NOMO-1 (cell line): Measurements from ENCODE around the gene SH3GL3.

Source experiments
- DNase-seq, 2 experiments: peaks; one replicate each; lab custom pipeline; 2025; ENCODE audit not compliant: unreplicated experiment in 2 of 2; lab: John Stamatoyannopoulos, UW

Gene SH3GL3

DNA sequence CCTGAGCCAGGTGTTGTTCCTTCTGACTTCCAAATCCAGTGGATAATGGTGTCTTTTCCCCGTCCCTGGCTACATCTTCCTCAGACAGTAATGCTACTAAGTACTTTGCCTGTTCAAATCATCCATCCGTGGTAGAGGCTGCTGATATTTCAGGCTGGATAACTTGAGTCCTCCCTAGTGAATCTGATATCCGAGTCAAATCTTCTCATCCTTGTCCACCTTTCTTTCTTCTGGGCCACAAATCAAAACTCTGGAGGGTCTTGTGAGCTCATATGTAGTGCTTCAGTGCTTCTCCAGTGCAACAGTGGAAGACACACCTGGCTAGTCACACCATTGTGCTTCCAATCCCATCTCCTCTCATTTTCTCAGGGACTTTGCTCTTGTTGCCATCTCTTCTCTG is 11.2 kb downstream of the SH3GL3 start:
- DNase-seq: no peak

DNA sequence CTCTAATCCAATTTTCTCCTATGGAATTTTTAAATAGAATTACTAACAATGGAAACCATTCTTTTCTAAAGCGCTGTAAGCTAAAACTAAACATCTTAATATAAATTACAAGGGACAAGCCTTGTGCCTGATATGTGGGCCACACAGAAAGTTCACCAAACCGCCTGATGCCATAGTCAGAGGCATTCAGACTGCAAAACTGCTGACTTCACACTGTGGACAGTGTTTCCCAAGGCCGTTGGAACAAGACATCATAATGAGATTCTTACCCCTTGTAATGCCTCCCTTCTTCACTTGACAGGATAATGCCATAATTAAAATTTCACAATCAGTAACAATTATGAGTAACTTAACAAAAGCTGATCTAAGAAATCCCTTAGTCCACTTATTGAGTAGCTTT is 14.9 kb downstream of the SH3GL3 start:
- no peak for DNase-seq

DNA sequence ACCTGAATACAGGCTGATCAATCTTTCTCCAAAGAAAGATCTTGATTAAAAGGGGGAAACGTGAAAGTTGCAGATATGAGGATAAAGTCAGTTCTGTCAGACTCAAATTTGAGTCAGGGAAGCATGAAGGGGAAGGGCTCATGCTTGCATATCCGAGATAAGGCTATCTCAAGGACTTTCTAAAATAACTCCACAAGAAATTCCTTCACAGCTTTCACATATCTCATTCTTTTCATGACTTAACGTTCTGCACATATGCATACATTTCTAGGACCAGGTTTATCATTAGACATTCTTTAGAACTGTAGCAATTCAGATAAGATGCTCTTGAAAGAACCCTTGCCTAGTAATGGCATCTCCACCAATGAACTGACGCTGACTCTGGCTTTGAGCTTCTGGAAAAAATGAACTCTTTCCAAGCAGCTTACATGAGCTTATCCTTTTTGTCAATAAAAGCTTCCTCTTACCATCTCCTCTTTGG is 15.9 kb downstream of the SH3GL3 start:
- DNase-seq: no peak

DNA sequence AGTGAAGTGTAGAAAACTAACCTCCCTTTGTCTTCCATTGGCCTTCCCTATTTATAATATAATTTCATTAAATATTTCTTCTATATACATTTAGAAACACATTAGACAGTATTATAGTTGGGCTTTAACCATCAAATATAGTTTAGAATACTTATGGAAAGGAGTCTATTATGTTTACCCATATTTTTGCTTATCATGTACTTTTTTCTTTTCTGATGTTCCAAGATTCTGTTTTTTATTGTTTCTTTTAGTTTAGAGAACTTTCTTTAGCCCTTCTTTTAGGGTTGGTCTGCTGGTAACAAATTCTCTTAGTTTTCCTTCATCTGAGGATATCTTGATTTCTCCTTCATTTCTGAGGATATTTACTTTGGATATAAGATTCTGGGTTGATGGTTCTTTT is 23.7 kb downstream of the SH3GL3 start:
- no peak for DNase-seq

DNA sequence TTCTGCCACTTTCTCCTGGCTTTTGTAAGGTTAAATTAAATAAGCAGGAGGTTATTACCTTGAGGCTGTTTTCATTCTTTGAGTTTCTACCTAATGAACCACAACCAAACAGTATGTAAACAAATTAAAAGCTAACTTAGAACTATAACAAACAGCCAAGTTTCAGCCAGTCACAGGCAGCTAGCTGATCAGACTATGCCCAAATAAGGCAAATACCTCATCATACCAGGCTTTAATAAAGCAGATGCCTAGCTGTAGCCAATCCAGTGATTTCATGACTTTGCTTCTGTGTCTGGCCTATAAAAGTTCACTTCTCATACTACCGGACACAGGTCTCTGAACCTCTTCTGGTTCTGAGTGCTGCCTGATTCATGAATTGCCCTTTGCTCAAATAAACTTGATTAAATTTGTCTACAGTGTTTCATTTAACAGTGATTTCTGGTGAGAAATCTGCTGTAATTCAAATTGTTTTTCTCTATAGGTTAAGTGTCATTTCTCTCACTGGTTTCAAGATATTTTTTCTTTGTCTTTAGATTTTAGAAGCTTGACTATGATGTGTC is 24.2 kb downstream of the SH3GL3 start:
- DNase-seq: no peak

DNA sequence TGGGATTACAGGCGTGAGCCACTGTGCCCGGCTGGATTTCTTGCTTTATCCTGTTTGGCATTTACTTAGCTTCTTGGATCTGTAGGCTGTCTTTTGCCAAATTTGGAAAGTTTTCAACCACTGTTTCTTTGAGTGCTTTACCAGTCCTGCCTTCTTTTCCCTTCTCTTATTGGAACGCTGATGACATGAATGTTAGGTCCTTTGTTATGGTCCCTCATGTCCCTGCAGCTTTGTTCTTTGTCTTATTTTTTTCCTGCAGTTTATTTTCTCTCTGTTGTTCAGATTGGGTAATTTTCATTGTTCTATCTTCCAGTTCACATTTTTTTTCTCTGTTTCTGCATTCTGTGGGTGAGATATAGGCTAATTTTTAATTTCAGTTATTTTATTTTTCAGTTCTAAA is 25.0 kb downstream of the SH3GL3 start:
- DNase-seq: no peak

DNA sequence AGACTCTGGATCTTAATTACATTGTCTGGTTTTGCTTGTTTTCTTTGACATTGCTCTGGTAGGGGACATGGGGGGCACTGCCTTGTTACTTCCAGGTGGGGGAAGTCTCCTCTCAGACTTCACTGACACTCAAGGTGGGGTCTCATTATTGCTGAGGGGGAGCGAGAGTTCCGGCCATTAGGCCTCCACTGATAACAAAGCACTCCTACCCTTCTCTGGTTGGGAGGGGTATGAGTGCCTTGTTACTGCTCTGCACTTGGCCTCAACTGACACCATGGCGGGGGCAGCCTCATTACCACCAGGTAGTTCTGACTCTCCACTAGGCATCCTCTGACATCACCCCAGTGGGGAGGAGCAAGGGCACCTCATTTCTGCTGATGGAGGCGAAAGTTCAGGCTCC is 25.7 kb downstream of the SH3GL3 start:
- DNase-seq: no peak

DNA sequence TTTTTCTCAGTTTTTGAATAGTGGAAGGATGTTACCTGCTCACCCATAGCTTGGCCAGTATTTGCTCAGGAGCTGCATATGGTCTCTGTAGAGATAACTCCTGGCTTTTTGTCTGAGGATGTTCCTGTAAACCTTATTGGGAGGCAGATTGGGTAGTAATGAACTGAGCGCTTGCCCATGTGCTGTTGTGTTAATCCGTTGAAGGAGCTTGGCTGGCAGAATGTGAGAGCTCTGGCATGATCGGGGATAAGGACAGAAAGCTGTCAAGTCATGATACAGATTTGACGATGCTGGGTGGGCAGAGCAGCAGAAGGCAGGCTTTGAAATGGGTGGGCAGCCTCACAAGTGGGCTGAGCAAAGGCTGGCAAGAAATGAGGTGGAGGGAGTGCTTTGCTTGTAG is 27.4 kb downstream of the SH3GL3 start:
- DNase-seq: no peak

DNA sequence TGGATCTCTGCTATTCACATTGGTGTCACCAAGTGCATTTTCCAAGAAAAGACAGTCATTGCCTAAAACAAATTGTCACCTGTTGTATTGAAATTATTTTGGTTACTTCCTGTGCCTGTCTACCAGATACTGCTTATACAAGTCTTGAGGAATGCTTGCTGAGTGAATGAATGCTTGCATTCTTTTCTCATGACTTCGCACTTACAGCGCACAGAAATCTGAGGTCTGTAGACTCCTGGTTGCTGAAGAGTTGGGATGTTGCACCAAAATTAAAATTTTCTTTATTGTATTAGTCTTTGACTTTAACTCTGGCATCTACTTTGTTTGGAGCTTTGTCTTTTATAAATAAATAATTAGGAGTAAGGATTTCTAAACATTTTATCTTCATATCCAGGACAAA is 28.4 kb downstream of the SH3GL3 start:
- no peak for DNase-seq

DNA sequence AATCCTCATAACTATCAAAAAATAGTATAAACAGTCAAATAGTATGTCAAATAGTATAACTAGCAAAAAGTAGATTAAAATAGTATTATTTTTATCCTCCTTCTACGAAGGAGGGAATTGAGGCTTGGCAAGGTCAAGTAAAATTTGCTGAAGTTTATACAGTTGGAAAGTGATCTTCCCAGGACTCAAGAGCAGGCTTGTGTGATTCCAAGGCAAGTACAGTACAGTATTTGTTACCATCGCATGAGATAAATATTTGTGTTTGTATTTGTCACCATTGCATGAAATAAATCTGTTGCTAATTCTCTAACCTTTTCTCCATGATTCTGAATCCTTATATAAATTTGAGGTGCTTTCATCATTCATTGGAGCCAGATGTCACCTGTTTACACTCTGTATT is 28.9 kb downstream of the SH3GL3 start:
- no peak for DNase-seq

DNA sequence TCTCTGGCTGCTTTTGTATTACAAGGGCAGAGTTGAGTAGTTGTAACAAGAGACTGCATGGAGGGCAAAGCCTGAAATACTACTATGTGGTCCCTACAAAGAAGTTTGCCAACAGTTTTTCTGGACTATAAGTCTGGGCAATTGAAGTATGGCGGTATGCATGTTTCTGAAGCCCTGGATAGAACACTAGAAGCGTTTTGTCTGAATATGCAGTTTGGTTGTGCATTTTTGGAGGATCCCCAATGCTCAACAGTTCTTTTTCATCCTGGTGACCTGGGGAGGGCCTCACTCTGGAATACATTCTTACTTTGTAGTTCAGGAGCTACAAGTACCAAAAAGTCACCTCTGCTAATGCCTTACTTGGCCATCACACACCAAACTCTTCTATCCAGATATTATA is 29.6 kb downstream of the SH3GL3 start:
- no peak for DNase-seq

DNA sequence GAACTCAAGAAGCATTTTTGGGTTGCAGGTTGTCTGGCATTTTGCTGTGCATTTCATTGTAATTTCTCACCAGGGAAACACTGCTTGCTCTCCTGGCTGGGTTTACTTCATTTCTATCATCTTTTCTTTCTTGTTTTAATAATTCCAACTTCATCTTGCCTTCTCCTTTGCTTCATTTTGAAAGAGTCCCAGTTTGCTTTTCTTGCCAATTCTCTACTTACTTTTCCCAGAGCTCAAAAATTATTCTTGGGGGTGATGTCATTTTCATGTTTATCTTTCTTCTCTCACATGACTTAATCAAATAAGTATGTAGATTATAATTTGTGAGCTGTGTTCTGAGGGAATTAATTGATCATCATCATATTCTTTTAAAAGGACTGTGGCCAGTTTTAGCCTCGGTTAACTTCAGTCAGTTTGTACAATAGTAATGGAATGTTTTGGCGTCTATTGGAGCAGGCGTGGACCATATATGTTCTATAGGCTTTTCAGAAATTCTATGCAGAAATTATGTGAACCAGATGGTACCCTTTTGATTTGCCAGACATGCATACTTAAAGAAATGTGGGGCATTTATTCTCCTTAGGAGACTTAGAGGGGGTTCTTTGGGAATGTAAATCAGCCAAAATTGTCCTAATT is 30.1 kb downstream of the SH3GL3 start:
- no peak for DNase-seq

DNA sequence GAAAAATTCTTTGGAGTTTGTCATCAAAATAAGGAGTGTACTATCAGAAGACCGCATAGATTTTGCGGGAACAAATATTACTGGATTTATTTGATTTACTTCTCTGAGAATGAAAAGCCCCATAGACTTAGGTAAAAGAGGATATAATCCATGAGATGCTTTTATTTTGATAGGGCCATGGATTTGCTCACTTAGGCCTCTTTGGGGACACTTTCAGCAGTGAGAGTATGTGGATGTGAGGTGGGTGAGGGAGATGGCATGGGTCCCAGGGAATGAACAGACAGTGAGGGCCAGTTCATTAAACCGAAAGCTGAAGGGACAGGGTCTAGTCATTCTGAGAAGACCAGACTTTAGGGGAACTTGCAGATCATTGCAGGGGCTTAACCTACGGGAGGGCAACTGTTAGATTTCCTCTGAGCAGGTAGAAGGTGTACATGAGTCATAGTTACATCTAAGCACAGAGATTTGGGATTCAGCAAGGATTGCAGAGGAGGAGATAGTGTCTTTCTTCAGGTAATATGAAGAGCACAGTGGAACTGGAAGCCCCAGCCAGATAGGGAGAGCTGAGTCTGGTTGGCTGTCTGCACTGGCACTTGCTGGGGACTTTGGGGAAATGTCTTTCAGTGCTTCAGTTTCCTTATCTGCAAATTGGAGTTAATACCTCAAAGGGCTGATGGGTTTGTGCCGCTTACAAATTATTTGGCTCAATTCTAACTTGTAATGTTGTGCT is 30.8 kb downstream of the SH3GL3 start:
- no peak for DNase-seq

DNA sequence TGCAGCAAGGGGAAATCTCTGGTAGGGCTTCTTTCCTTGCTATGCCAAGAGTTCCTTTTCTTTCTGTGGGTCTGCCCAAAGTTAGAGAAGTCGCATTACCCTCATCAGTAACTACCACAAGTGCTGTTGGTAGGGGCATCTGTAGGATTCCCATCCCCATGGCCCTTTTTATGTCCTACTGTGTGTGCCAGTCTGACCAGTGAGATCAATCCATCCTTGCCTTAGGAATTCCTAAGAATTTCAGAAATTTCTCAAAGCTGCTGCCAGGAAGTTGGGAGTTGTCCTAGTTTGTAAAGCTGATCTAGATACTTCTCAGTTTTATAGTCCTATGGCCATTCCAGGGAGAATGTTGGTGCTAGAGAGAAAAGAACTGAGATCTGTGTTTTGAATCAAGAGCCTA is 36.5 kb downstream of the SH3GL3 start:
- DNase-seq: no peak

DNA sequence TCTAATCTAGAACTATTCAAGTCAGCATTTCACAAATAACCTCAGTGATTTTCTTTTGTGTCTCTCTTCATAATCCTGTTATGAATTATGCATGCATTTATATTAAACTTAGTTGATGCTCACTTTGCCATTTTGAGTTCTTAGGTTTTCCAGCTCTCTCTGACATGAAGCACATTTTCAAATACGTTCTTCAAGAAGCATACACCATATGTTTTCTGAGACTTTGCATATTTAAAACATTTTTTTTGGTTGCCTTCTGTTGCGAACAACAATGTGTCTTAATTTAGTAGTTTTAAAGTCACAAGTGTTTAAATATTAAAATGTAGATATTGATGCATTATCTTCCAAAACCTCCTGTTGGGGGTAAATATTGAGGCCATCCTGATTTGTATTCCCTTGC is 37.5 kb downstream of the SH3GL3 start:
- DNase-seq: no peak

DNA sequence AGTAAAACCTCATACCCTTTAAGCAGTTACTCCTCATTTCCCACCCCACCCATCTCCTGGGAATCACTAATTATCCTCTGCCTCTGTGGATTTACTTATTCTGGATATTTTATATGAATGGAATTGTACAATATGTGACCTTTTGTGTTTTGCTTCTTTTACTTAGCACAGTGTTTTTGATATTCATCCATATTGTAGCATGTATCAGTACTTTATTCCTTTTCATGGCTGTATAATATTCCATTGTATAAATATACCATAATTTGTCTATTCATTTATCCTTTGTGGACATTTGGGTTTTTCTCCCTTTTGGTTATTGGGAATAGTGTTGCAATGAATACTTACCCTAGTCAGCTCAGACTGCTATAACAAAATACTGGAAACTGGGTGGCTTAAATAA is 39.2 kb downstream of the SH3GL3 start:
- DNase-seq: no peak

DNA sequence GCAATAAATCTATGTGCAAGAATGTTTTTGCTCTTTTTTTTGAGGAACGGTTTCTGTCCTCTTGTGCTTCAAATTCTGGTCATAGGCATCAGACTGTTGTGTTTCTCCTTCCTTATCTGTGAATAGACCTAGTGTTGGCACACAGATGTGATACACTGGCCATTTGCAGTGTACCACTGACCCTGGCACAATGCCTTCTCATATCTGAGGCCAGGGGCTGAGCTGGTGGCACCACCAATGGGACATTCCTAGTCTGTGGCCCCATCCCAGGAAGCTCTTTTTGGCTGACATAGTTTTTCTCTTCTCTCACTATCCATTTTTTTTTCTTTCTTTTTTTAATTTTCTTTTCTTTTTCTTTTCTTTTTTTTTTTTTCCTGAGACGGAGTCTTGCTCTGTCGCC is 40.4 kb downstream of the SH3GL3 start:
- no peak for DNase-seq

DNA sequence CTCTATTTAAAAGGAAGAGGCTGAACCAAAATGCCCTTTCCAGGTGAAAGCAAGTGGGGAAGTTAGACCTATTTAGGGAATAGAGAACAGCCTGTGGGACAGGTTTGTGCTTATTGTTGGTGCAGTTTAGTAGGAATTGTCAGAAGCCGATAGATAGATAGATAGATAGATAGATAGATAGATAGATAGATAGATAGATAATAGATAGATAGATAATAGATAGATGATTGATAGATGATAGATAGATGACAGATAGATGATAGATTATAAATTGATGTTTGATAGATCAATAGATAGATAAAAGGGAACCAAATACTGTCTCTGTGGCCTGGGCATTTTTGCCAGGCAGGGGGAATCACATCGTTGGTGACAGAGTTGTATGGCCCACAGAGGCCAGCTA is 42.5 kb downstream of the SH3GL3 start:
- no peak for DNase-seq

DNA sequence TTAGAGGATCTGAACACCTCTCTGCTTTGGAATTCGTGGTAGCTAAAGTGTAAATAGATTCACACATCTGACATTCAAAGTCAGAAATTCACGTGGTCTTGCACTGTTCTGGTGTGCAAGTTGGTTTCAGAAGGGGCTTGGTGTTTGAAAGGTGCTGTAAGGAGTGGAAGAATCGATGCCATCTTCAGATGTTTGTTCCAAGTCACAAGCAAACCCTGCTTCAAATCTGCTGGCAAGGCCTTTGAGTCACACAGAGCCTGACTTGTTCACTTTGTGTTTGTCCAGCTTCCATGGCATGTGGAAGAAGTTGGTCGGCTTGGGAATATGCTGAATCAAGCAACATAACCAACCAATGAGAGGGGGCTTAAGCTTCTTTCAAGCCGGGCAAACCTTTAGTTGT is 44.3 kb downstream of the SH3GL3 start:
- no peak for DNase-seq

DNA sequence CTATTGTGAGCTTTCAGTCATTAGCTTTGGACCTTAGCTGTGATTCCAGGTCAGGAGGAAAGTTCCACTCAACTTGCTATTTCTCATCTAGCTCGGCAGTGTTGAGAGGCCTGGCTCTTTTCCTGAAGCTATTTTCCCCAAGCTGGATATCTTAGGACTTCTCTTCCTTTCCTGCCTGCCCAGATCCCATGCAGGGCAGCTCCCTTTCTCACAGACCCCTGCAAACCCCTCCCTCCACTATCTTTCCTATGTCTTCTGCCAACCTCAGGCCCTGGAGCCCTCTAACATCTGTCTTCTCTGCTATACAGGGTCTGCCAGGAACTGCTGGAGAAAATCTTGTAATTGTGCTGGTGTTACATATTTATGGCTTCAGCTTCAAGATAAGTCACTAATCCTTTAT is 49.6 kb downstream of the SH3GL3 start:
- no peak for DNase-seq

DNA sequence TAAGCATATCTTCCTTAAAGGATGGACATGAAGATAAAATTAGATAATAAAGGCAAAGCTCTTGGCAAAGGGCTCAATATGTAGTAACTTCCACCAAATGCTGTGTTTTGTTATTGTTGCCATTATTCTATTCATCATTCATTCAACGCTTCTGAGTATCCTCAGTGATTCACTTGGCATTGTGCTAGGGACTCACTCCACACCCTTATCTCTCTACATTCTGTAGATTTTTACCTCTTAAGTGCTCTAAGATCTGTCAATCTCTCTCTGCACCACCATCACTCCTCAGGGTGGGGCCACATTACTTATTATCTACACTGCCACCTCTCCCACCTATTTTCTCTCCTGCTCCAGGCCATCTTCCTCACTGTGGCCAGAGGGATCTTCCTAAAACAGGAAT is 51.2 kb downstream of the SH3GL3 start:
- no peak for DNase-seq

DNA sequence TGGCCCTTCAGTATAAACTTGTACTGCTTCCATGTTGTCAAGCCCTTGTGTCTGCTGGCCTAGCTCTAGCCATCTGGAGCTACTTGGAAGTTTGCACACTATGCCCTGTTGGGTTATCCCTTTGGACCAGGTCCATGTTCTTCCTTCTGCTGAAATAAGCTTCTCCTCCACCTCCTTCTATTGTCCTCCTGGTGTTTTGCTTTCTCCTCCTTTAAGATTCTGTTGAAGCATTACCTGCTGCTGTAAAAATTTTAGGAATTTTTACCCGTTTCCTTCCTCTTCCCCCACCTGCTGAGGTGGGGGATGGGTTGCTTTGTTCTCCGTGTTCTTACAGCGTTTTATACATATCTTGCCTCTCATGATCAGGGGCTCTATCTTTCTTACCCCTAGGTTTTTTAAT is 51.7 kb downstream of the SH3GL3 start:
- DNase-seq: no peak
